ENCODE results near the gene MRM1. TPM values are rescaled to one million over a fixed set of nuclear protein-coding genes. Genes with fewer than 3 reads are reported as not detected.

The MRM1 gene
- total RNA-seq, 4 donors from 2014 or later, result 9.5 to 20.9 (median 11.5) TPM

GRCh38 chr17:36612323-36612722 is 10.9 kb downstream of the MRM1 start:
- peaks cover 0 to 6% (median 3%) of the 10 kb centered on the region in 4 donors for H3K4me1 ChIP-seq
- H3K27ac ChIP-seq, result no peak overlapping the region
- TF ChIP-seq POLR2AphosphoS5 (IDR thresholded peaks at IDR 0.05) (no peak), EP300 (IDR thresholded peaks at IDR 0.05; ENCODE audit: low read depth) (no peak), CTCF (IDR thresholded peaks at IDR 0.05) (no peak), POLR2A (IDR thresholded peaks at IDR 0.05) (no peak)
- H3K9me3 ChIP-seq, result no peaks in the 10 kb centered on the region
- H3K36me3 ChIP-seq, result no peaks in the 10 kb centered on the region
- 76% methylated on average over 3 of the region's 3 CpGs; no CpG with 5 or more reads in 1 of the 2 donors for WGBS, 2 donors (ENCODE audit: low coverage in 1 of 2)
- intact Hi-C loops (cut with DNase I; ENCODE audit: low total_unique reads) (no loop called here), in situ Hi-C loops (cut with MboI; ENCODE audit: low pct_ligation_motif_present in 1 of 4, low pct_unique_long_range_greater_than_20kb in 1 of 4, low sequenced_read_pairs in 3 of 4) (loop anchor here in 2 of 4 donors (10.0 to 25.0 kb wide), 3 partner anchors 442 to 775 kb away; partner anchors contain the start of gene C17orf78 (in 2 of the 2))
- no peak overlapping the region for H3K4me3 ChIP-seq
- DNase-seq, result no peak
- peaks cover 19% of the 10 kb centered on the region for H3K27me3 ChIP-seq

- no peak overlapping the region for H3K4me3 ChIP-seq
- in situ Hi-C loops (cut with MboI; ENCODE audit: low pct_ligation_motif_present in 1 of 4, low pct_unique_long_range_greater_than_20kb in 1 of 4, low sequenced_read_pairs in 3 of 4) (loop anchor here in 2 of 4 donors (10.0 to 25.0 kb wide), 3 partner anchors 442 to 774 kb away; partner anchors contain the start of gene C17orf78 (in 2 of the 2)), intact Hi-C loops (cut with DNase I; ENCODE audit: low total_unique reads) (no loop called here)
- H3K27ac ChIP-seq, result no peak overlapping the region
- peaks cover 0 to 6% (median 3%) of the 10 kb centered on the region in 4 donors for H3K4me1 ChIP-seq
- 67% methylated on average over 4 of the region's 4 CpGs; no CpG with 5 or more reads in 1 of the 2 donors for WGBS, 2 donors (ENCODE audit: low coverage in 1 of 2)
- no peaks in the 10 kb centered on the region for H3K36me3 ChIP-seq
- DNase-seq, result no peak
- H3K27me3 ChIP-seq, result peaks cover 22% of the 10 kb centered on the region
- H3K9me3 ChIP-seq, result no peaks in the 10 kb centered on the region
- TF ChIP-seq POLR2AphosphoS5 (IDR thresholded peaks at IDR 0.05), result no peak
- no peak for TF ChIP-seq EP300 (IDR thresholded peaks at IDR 0.05; ENCODE audit: low read depth)
- no peak for TF ChIP-seq POLR2A (IDR thresholded peaks at IDR 0.05)
- TF ChIP-seq CTCF (IDR thresholded peaks at IDR 0.05), result no peak
Measured at GRCh38 chr17:36613155-36613554, 11.8 kb downstream of the MRM1 start.

GRCh38 chr17:36614081-36614480 is 12.7 kb downstream of the MRM1 start:
- intact Hi-C loops (cut with DNase I; ENCODE audit: low total_unique reads) (no loop called here), in situ Hi-C loops (cut with MboI; ENCODE audit: low pct_ligation_motif_present in 1 of 4, low pct_unique_long_range_greater_than_20kb in 1 of 4, low sequenced_read_pairs in 3 of 4) (loop anchor here in 2 of 4 donors (10.0 to 25.0 kb wide), 3 partner anchors 441 to 773 kb away; partner anchors contain the start of gene C17orf78 (in 2 of the 2))
- H3K9me3 ChIP-seq, result no peaks in the 10 kb centered on the region
- no peak overlapping the region for H3K27ac ChIP-seq
- peaks cover 0 to 2% (median 0%) of the 10 kb centered on the region in 4 donors for H3K4me1 ChIP-seq
- no peak overlapping the region for H3K4me3 ChIP-seq
- DNase-seq, result no peak
- peaks cover 22% of the 10 kb centered on the region for H3K27me3 ChIP-seq
- H3K36me3 ChIP-seq, result no peaks in the 10 kb centered on the region
- 76 to 80% methylated on average over 5 to 7 of the region's 7 CpGs for WGBS, 2 donors (ENCODE audit: low coverage in 1 of 2)
- TF ChIP-seq CTCF (IDR thresholded peaks at IDR 0.05) (no peak), EP300 (IDR thresholded peaks at IDR 0.05; ENCODE audit: low read depth) (no peak), POLR2A (IDR thresholded peaks at IDR 0.05) (no peak), POLR2AphosphoS5 (IDR thresholded peaks at IDR 0.05) (no peak)

- Histone ChIP-seq H3K9me3 (no peaks in the 10 kb centered on the region), H3K4me1 (no peaks in the 10 kb centered on the region), H3K27ac (no peak overlapping the region), H3K4me3 (no peak overlapping the region), H3K27me3 (peaks cover 22% of the 10 kb centered on the region), H3K36me3 (no peaks in the 10 kb centered on the region)
- no peak for TF ChIP-seq POLR2AphosphoS5 (IDR thresholded peaks at IDR 0.05)
- no peak for TF ChIP-seq EP300 (IDR thresholded peaks at IDR 0.05; ENCODE audit: low read depth)
- no peak for TF ChIP-seq POLR2A (IDR thresholded peaks at IDR 0.05)
- no peak for TF ChIP-seq CTCF (IDR thresholded peaks at IDR 0.05)
- no peak for DNase-seq
- intact Hi-C loops (cut with DNase I; ENCODE audit: low total_unique reads), result no loop called here
- in situ Hi-C loops (cut with MboI; ENCODE audit: low pct_ligation_motif_present in 1 of 4, low pct_unique_long_range_greater_than_20kb in 1 of 4, low sequenced_read_pairs in 3 of 4), result loop anchor here in 2 of 4 donors (10.0 to 25.0 kb wide), 3 partner anchors 440 to 772 kb away; partner anchors contain the start of gene C17orf78 (in 2 of the 2)
- 67 to 100% methylated on average over 1 to 5 of the region's 5 CpGs for WGBS, 2 donors (ENCODE audit: low coverage in 1 of 2)
Measured at GRCh38 chr17:36614933-36615332, 13.6 kb downstream of the MRM1 start.

Measured in transverse colon (tissue), 4 donors.